Measurements from ENCODE around the gene TDRD5. TPM values are rescaled to one million over a fixed set of nuclear protein-coding genes. Genes with fewer than 3 reads are reported as not detected.
A peak's percentile ranks its signal among the peaks of the same experiment; 100 is the strongest.

TDRD5 gene
- 1 to 10 TPM in 1 of 4 donors, under 1 TPM in 1, not detected in 2; 0.64 to 1.8 TPM for total RNA-seq

DNA sequence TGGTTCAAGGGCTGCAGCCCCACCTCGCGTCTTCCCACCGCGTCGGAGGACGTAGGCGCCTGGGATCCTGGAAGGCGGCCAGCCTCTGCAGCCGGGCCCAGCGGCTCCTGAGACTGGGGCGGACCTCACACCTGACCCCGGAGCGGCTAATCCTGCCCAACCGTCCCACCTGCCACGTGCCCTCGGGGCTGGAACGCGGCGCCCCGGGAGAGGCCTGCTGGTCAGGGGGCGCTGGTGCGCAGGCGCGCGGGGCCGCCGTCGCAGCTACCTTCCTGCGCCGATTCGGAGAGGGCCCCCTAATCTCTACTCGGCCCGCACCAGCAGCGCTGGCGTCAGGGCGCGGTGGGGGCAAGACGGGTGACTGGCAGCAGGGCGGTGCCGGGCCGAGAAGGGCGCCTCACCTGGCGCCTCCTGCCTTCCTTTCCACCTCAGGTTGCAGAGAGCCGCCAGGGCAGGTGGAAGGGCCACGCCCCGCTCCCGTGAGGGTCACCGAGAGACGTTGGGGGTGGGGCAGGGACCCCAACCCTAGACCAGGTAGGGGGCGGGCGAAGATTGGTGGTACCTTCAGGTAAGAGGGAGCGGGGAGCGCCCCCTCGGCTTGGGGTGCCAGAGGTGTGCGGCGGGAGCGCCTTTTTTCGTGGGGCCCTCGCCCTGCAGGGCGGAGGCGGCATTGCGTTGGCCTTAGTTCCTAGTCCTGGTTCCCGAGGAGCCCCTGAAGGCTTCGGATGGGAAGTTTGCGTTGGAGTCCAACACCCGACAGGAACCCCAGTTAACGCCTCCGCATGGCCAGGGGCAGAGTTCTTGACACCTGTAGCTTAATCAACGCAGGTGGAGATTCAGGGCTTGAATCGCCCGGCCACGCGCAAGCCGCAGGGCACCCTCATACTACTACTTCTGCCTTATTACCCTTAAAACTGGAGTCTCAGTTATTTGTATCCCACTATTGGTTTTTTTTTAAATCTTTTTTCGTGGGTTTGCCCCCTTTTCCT, at the start of gene TDRD5:
TSS of gene TDRD5 (plus strand) at position 241 of the 989 bp plus-strand sequence. CDS start 784 bp downstream, outside the sequence.
- Histone ChIP-seq H3K9me3 (no peaks in the 10 kb centered on the region), H3K27ac (peak within 1 kb of the TSS in 3 of 4 donors; percentile 2 to 38 (median 36)), H3K27me3 (peaks cover 16% of the 10 kb centered on the region), H3K4me1 (peaks cover 0 to 12% (median 8%) of the 10 kb centered on the region in 4 donors), H3K4me3 (peak within 1 kb of the TSS in 3 of 4 donors; percentile 17 to 39 (median 22)), H3K36me3 (no peaks in the 10 kb centered on the region)
- intact Hi-C loops (cut with DNase I; ENCODE audit: low total_unique reads) = no loop called here
- TF ChIP-seq CTCF (IDR thresholded peaks at IDR 0.05) (peak in 1 of 5 experiments; percentile 21), POLR2A (IDR thresholded peaks at IDR 0.05) (no peak), POLR2AphosphoS5 (IDR thresholded peaks at IDR 0.05) (peak in 1 of 3 donors; percentile 22)
- in situ Hi-C loops (cut with MboI; ENCODE audit: low pct_ligation_motif_present in 1 of 4, low pct_unique_long_range_greater_than_20kb in 1 of 4, low sequenced_read_pairs in 3 of 4) = loop anchor here in 1 of 4 donors (25.0 kb wide), 1 partner anchor 330 kb away; no protein-coding TSS in a partner anchor
- DNase-seq = peak; percentile 69
- 34 to 77% methylated on average over 11 to 71 of the region's 75 CpGs for WGBS, 2 donors (ENCODE audit: low coverage in 1 of 2)

DNA sequence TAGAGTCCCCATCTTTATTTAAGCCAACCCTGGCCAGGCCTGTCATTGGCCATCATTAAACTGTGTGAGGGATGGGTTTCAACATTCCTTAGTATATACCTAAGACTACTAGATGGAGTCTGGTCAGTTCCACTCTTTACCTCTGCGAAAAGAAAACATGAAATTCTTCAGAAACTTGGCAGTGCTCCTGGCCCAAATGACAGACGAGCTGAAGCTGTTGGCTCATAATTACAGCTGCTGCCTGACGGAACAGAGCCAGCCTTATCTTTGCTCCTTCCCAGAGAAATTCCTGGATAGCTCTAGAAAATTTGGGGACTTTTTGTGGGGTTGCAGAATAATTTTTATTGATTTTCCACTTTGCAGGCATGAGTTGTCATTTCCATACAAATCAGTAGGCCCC, 46.3 kb upstream of the TDRD5 start:
- Histone ChIP-seq H3K27ac (no peak overlapping the region), H3K27me3 (peaks cover 2% of the 10 kb centered on the region), H3K36me3 (no peaks in the 10 kb centered on the region), H3K4me3 (no peak overlapping the region), H3K9me3 (no peaks in the 10 kb centered on the region), H3K4me1 (no peaks in the 10 kb centered on the region)
- intact Hi-C loops (cut with DNase I; ENCODE audit: low total_unique reads) = no loop called here
- in situ Hi-C loops (cut with MboI; ENCODE audit: low pct_ligation_motif_present in 1 of 4, low pct_unique_long_range_greater_than_20kb in 1 of 4, low sequenced_read_pairs in 3 of 4) = no loop called here
- no peak for DNase-seq
- TF ChIP-seq EP300 (IDR thresholded peaks at IDR 0.05; ENCODE audit: low read depth) (no peak), POLR2AphosphoS5 (IDR thresholded peaks at IDR 0.05) (no peak), CTCF (IDR thresholded peaks at IDR 0.05) (no peak), POLR2A (IDR thresholded peaks at IDR 0.05) (no peak)
- 34% methylated on average over 3 of the region's 3 CpGs for WGBS, 2 donors (ENCODE audit: low coverage in 1 of 2)

DNA sequence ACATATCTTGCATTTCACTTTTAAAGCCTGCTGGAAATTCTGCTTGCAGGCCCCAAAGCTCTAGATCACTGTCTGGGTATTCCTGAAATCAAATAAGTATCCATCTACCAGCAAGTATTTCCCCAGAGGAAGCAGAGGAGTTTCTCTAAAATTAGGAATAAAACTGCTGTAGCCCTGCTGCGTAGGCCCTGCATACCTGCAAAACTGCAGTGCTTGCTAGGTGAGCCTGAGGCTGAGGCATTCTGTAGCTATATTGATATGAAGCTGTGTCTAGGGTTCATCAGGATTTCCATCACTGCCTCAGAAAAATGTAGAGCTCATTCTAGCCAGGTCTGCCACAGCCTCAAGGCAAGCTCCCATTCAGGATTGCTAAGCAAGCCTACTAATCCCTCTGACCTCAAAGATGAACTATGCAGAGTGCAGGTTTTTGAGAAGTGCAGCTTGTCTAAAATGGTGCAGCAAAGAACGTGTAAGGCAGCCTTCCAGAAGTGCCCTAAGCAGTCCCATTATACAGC, 44.6 kb upstream of the TDRD5 start:
- Histone ChIP-seq H3K4me3 (no peak overlapping the region), H3K9me3 (no peaks in the 10 kb centered on the region), H3K27me3 (no peaks in the 10 kb centered on the region), H3K27ac (no peak overlapping the region), H3K4me1 (no peaks in the 10 kb centered on the region), H3K36me3 (no peaks in the 10 kb centered on the region)
- 77% methylated on average over 2 of the region's 2 CpGs; no CpG with 5 or more reads in 1 of the 2 donors for WGBS, 2 donors (ENCODE audit: low coverage in 1 of 2)
- in situ Hi-C loops (cut with MboI; ENCODE audit: low pct_ligation_motif_present in 1 of 4, low pct_unique_long_range_greater_than_20kb in 1 of 4, low sequenced_read_pairs in 3 of 4) = no loop called here
- TF ChIP-seq POLR2A (IDR thresholded peaks at IDR 0.05) (no peak), EP300 (IDR thresholded peaks at IDR 0.05; ENCODE audit: low read depth) (no peak), CTCF (IDR thresholded peaks at IDR 0.05) (no peak), POLR2AphosphoS5 (IDR thresholded peaks at IDR 0.05) (no peak)
- intact Hi-C loops (cut with DNase I; ENCODE audit: low total_unique reads) = no loop called here
- DNase-seq = no peak

GRCh38 chr1:179548666-179549367, 42.8 kb upstream of the TDRD5 start:
- no peak for TF ChIP-seq POLR2A (IDR thresholded peaks at IDR 0.05)
- TF ChIP-seq EP300 (IDR thresholded peaks at IDR 0.05; ENCODE audit: low read depth) = no peak
- no peak for TF ChIP-seq CTCF (IDR thresholded peaks at IDR 0.05)
- no peak for TF ChIP-seq POLR2AphosphoS5 (IDR thresholded peaks at IDR 0.05)
- Histone ChIP-seq H3K27me3 (no peaks in the 10 kb centered on the region), H3K4me3 (no peak overlapping the region), H3K9me3 (no peaks in the 10 kb centered on the region), H3K27ac (no peak overlapping the region), H3K36me3 (no peaks in the 10 kb centered on the region), H3K4me1 (no peaks in the 10 kb centered on the region)
- DNase-seq = no peak
- in situ Hi-C loops (cut with MboI; ENCODE audit: low pct_ligation_motif_present in 1 of 4, low pct_unique_long_range_greater_than_20kb in 1 of 4, low sequenced_read_pairs in 3 of 4) (no loop called here), intact Hi-C loops (cut with DNase I; ENCODE audit: low total_unique reads) (loop anchor here (1.0 kb wide), 1 partner anchor 30 kb away; no protein-coding TSS in a partner anchor)
- WGBS, 2 donors (ENCODE audit: low coverage in 1 of 2) = 73% methylated on average over 3 of the region's 3 CpGs; no CpG with 5 or more reads in 1 of the 2 donors

Measured in transverse colon (tissue), 4 donors.